Common myeloid progenitor, CD34-positive (primary cell): ENCODE data around the gene SMAP2.

Experiments used
- CTCF ChIA-PET: fragments of 350-600 bp; sonication (Branson Sonifier 250); formaldehyde crosslinking; loops from one replicate; lab custom pipeline; 2021; ENCODE audit warnings: antibody characterized with exemption; lab: Charles Lee
- POLR2A ChIA-PET: fragments of 350-600 bp; sonication (Branson Sonifier 250); formaldehyde crosslinking; loops from one replicate; lab custom pipeline; 2021; ENCODE audit warnings: antibody characterized with exemption; lab: Charles Lee
- DNase-seq, 3 donors: peaks; one replicate each; pipeline versions ENCODE4 v3.0.0 to v3.0.0-alpha.2; 2013
- H3K27ac ChIP-seq, 2 experiments: 1 replicate in 1 of 2; 2 replicates in 1 of 2; pipeline ENCODE4 v1.7.0; 2013; ENCODE audit warnings: inconsistent platforms in 2 of 2, low read length in 2 of 2, mild to moderate bottlenecking in 2 of 2, low read depth in 1 of 2, moderate library complexity in 1 of 2; ENCODE audit not compliant: severe bottlenecking in 2 of 2, insufficient read depth in 1 of 2, poor library complexity in 1 of 2
- H3K27me3 ChIP-seq, 5 experiments: replicated peaks in 2 of 5; 1 replicate in 3 of 5; 2 replicates in 2 of 5; pipeline versions ENCODE4 v1.6.1 to v1.7.0; 2013; ENCODE audit warnings: low read length in 4 of 5, mild to moderate bottlenecking in 2 of 5, moderate library complexity in 2 of 5, inconsistent platforms in 1 of 5; ENCODE audit not compliant: insufficient read depth in 5 of 5, control insufficient read depth in 4 of 5
- H3K36me3 ChIP-seq, 4 experiments: 1 replicate in 2 of 4; 2 replicates in 2 of 4; pipeline versions ENCODE4 v1.6.1 to v1.7.0; 2013; ENCODE audit warnings: low read length in 3 of 4, control low read depth in 1 of 4, mild to moderate bottlenecking in 1 of 4; ENCODE audit not compliant: control insufficient read depth in 4 of 4, insufficient read depth in 4 of 4
- H3K4me1 ChIP-seq, 4 experiments: 1 replicate in 3 of 4; 2 replicates in 1 of 4; pipeline versions ENCODE4 v1.6.1 to v1.7.1; 2013; ENCODE audit warnings: low read length in 3 of 4, mild to moderate bottlenecking in 3 of 4, control low read depth in 1 of 4, inconsistent platforms in 1 of 4, moderate library complexity in 1 of 4; ENCODE audit not compliant: control insufficient read depth in 4 of 4, insufficient read depth in 4 of 4; ENCODE audit errors: control extremely low read depth in 1 of 4
- H3K4me3 ChIP-seq, 7 experiments: 1 replicate in 4 of 7; 2 replicates in 3 of 7; pipeline versions ENCODE4 v1.5.1 to v1.7.0; 2013; ENCODE audit warnings: mild to moderate bottlenecking in 7 of 7, low read length in 6 of 7, moderate library complexity in 6 of 7, inconsistent platforms in 2 of 7, low read depth in 2 of 7, control low read depth in 1 of 7; ENCODE audit not compliant: insufficient read depth in 4 of 7, control insufficient read depth in 1 of 7; ENCODE audit errors: extremely low read depth in 1 of 7
- H3K9me3 ChIP-seq, 5 experiments: 1 replicate in 4 of 5; 2 replicates in 1 of 5; pipeline versions ENCODE4 v1.6.1 to v1.7.1; 2013; ENCODE audit warnings: low read length in 4 of 5, mild to moderate bottlenecking in 2 of 5, inconsistent platforms in 1 of 5, low read depth in 1 of 5, moderate library complexity in 1 of 5; ENCODE audit not compliant: control insufficient read depth in 4 of 5, insufficient read depth in 2 of 5; ENCODE audit errors: control extremely low read depth in 1 of 5
- WGBS: methylation state at CpG from one replicate; pipeline ENCODE4 v1.1.5; 2013; ENCODE audit not compliant: insufficient coverage; 5-methylcytosine and 5-hydroxymethylcytosine counted together

SMAP2 gene

GRCh38 chr1:40382108-40382460, 8.6 kb downstream of the SMAP2 start:
- H3K27me3 ChIP-seq = no peaks in the 10 kb centered on the region
- POLR2A ChIA-PET = interaction anchor here (0.5 kb wide), 1 partner anchor 252 kb away, joined by 3 read pairs; no protein-coding TSS in a partner anchor
- H3K9me3 ChIP-seq = no peaks in the 10 kb centered on the region
- WGBS = 96% methylated on average over 3 of the region's 3 CpGs
- peak overlapping the region in 1 of 2 experiments; percentile 96 for H3K27ac ChIP-seq
- H3K4me3 ChIP-seq = peak overlapping the region in 1 of 7 experiments; percentile 3
- peaks cover 53 to 72% (median 66%) of the 10 kb centered on the region in 4 experiments for H3K4me1 ChIP-seq
- DNase-seq = no peak
- CTCF ChIA-PET = interaction anchor here (0.9 to 2.0 kb wide), 3 partner anchors 10 to 18 kb away, joined by 3 to 7 read pairs (median 4); no protein-coding TSS in a partner anchor
- H3K36me3 ChIP-seq = peaks cover 0 to 6% (median 4%) of the 10 kb centered on the region in 4 experiments

DNA sequence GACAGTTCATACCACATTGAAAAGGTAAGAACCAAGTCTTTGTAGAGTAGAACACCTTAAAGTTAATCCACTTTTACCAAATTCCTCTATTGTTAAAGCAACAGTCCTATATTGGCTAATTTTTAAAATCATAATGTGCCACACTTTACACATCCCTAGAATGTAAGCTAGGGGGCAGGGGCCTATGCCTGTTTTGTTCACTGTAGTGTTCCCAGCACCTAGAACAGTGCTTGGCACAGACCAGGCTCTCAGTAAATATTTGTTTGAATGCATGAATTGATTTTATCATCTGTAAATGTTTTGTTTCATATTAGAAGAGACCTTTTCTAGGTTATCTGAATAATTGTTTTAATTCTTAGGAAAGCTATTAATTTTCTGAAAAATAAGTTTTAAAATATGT, 9.1 kb downstream of the SMAP2 start:
- POLR2A ChIA-PET = no interaction called here
- Histone ChIP-seq H3K27me3 (no peaks in the 10 kb centered on the region), H3K27ac (peak overlapping the region in 1 of 2 experiments; percentile 96), H3K4me3 (no peak overlapping the region), H3K4me1 (peaks cover 58 to 77% (median 70%) of the 10 kb centered on the region in 4 experiments), H3K9me3 (no peaks in the 10 kb centered on the region), H3K36me3 (peaks cover 0 to 6% (median 3%) of the 10 kb centered on the region in 4 experiments)
- CTCF ChIA-PET = interaction anchor here (0.7 to 2.0 kb wide), 6 partner anchors 8 to 44 kb away, joined by 3 to 7 read pairs (median 4); no protein-coding TSS in a partner anchor
- no peak for DNase-seq

- ChIA-PET POLR2A (interaction anchor here (0.5 kb wide), 1 partner anchor 42 kb away, joined by 3 read pairs; no protein-coding TSS in a partner anchor), CTCF (interaction anchor here (0.7 to 2.0 kb wide), 4 partner anchors 9 to 44 kb away, joined by 3 to 7 read pairs (median 4); no protein-coding TSS in a partner anchor)
- DNase-seq = no peak
- Histone ChIP-seq H3K4me1 (peaks cover 62 to 82% (median 69%) of the 10 kb centered on the region in 4 experiments), H3K27me3 (no peaks in the 10 kb centered on the region), H3K27ac (peak overlapping the region; percentile 88 to 96), H3K4me3 (no peak overlapping the region), H3K9me3 (no peaks in the 10 kb centered on the region), H3K36me3 (peaks cover 0 to 6% (median 3%) of the 10 kb centered on the region in 4 experiments)
- 97% methylated on average over 5 of the region's 7 CpGs for WGBS
These were observed 9.6 kb downstream of the SMAP2 start for GRCh38 chr1:40383095-40383487.

DNA sequence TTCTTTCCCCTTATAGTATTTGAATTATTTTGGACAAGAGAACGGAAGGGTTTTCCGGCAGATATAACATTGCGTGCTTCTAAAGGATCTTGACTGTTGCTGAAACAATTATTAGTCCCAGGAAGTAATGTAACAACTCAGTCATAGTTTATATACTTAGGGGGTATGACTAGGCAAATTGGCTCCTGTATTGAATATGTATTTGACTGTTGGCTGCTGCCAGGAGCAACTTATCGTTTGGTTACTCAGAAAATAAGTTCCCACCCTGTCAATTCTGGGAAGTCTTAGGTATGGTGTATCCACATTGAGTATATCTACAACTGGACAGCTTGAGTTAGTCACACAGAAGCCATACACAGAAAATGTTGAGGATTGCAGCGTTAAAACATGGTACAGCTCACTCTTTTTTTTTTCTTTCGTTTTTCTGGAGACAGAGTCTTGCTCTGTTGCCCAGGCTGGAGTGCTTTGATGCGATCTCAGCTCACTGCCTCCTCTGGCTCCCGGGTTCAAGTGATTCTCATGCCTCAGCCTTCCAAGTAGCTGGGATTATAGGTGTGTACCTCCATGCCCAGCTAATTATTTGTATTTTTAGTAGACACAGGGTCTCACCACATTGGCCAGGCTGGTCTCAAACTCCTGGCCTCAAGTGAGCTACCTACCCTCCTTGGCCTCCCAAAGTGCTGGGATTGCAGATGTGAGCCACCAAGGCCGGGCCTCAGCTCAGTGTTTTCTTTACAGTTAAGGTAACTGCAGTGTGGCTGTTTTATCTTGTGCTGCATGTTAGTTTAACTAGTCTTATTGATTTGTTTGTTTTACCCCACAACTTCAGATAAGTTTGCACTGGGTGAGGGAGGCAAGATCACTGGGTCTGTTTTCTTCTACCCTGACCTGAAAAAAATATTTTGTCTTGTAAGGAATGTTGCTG, 10.2 kb downstream of the SMAP2 start:
- peak overlapping the region in 4 of 7 experiments; percentile 0 to 43 (median 15) for H3K4me3 ChIP-seq
- peak in 2 of 3 donors; percentile 54 to 72 for DNase-seq
- WGBS = 69% methylated on average over 4 of the region's 9 CpGs
- CTCF ChIA-PET = interaction anchor here (1.4 to 2.0 kb wide), 5 partner anchors 9 to 44 kb away, joined by 3 to 8 read pairs (median 6); partner anchors contain the start of gene SMAP2
- no peaks in the 10 kb centered on the region for H3K27me3 ChIP-seq
- H3K36me3 ChIP-seq = peaks cover 0 to 6% (median under 1%) of the 10 kb centered on the region in 4 experiments
- no peaks in the 10 kb centered on the region for H3K9me3 ChIP-seq
- H3K4me1 ChIP-seq = peaks cover 68 to 87% (median 71%) of the 10 kb centered on the region in 4 experiments
- POLR2A ChIA-PET = interaction anchor here (0.5 to 0.8 kb wide), 3 partner anchors 10 to 196 kb away, joined by 3 to 5 read pairs (median 3); no protein-coding TSS in a partner anchor
- H3K27ac ChIP-seq = peak overlapping the region; percentile 88 to 96

DNA sequence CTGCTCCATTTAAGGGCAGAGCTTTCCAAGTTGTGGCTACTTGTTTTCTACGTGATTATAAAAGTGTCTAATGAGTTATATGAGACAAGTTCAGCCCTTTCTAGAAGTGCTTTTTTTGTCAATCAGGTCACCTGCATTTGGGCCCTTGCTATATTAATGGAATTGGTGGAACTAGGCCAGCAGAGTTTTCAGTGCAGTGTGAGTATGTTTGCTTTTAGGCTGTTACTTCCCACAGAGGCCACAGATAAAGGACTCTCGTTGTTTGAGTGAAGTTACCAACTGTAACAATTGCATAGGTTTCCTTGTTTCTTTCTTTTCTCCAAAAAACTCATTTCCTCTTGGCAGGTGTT, 10.9 kb downstream of the SMAP2 start:
- ChIA-PET CTCF (interaction anchor here (1.4 to 1.9 kb wide), 4 partner anchors 9 to 44 kb away, joined by 3 to 8 read pairs (median 6); partner anchors contain the start of gene SMAP2), POLR2A (interaction anchor here (0.7 to 0.8 kb wide), 2 partner anchors 9 to 197 kb away, joined by 3 to 5 read pairs; no protein-coding TSS in a partner anchor)
- Histone ChIP-seq H3K9me3 (no peaks in the 10 kb centered on the region), H3K27ac (peak overlapping the region; percentile 88 to 96), H3K27me3 (no peaks in the 10 kb centered on the region), H3K4me1 (peaks cover 73 to 93% (median 76%) of the 10 kb centered on the region in 4 experiments), H3K36me3 (peaks cover 0 to 7% (median 0%) of the 10 kb centered on the region in 4 experiments), H3K4me3 (peak overlapping the region in 4 of 7 experiments; percentile 0 to 43 (median 24))
- peak in 1 of 3 donors; percentile 51 for DNase-seq
- WGBS = 22% methylated on average over 1 of the region's 2 CpGs

- POLR2A ChIA-PET = interaction anchor here (0.8 to 1.0 kb wide), 2 partner anchors 9 to 10 kb away, joined by 4 to 5 read pairs; no protein-coding TSS in a partner anchor
- peak overlapping the region in 2 of 7 experiments; percentile 0 to 43 for H3K4me3 ChIP-seq
- no peaks in the 10 kb centered on the region for H3K9me3 ChIP-seq
- DNase-seq = no peak
- peaks cover 73 to 93% (median 79%) of the 10 kb centered on the region in 4 experiments for H3K4me1 ChIP-seq
- H3K27me3 ChIP-seq = no peaks in the 10 kb centered on the region
- CTCF ChIA-PET = interaction anchor here (0.9 to 6.0 kb wide), 9 partner anchors 8 to 241 kb away, joined by 3 to 23 read pairs (median 6); partner anchors contain the start of gene SMAP2
- H3K36me3 ChIP-seq = peaks cover 0 to 9% (median 0%) of the 10 kb centered on the region in 4 experiments
- WGBS = 100% methylated on average over 3 of the region's 6 CpGs
- H3K27ac ChIP-seq = peak overlapping the region; percentile 88 to 96
These were observed 11.4 kb downstream of the SMAP2 start for GRCh38 chr1:40384887-40385286.
